Inflammatory macrophage (primary cell): ENCODE results near the gene LONP2.
"Not testable (repeated sequence)": the region's sequence is repeated elsewhere in the genome, so short reads cannot be mapped to it uniquely, and the experiment has no call there.

Experiments used
- DNase-seq, 2 donors: peaks; one replicate each; pipeline ENCODE4 v3.0.0-alpha.2; 2020 to 2022

LONP2 gene

DNA sequence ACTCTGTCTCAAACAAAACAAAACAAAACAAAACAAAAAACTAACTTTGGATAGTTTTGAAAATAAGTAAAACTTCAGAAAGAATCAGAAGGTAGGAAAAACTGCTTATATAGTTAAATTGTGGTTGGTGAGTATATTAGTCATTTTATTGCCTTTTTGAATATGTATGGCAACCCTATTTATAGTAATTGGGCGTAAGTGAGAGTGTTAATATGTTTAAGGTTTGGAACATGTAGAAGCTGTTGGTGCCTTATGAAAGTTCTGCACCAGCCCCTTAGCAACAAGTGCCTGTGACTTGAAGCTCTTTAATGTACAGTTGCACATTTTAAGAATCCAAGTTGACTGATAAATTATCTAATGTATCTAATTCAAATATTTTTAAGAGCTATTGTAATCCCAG is 50.6 kb downstream of the LONP2 start:
- DNase-seq = no peak

DNA sequence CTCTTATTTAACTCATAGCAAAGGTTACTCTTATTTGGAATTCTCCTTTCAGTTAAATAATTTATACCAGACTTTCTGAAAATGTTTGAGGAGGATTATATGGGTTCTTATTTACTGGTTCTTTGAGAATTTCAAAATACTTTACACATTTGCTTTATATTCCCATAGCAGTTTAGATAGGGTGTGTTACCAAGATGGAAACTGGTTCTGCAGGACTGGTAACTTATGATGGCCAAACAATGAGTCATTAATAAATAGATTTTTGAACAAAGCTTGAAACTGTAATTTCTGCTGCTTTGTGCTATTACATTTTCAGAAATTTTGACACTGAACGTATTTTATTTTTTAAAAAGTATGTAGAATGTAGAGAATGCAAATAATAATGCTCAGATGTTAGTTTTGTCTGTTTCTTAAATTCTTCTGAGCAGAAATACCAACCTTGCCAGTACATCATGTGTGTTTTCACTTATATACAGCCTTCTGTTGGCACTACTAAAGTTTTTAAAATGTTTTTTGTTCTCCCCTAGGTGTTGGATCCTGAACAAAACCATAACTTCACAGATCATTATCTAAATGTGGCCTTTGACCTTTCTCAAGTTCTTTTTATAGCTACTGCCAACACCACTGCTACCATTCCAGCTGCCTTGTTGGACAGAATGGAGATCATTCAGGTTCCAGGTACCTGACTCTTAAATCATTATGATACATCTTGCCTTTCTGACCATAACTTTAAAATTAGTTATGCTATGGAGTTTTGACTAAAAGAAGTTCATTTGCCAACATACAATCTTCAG is 51.6 kb downstream of the LONP2 start:
- DNase-seq = no peak

- DNase-seq = no peak
These were observed 55.4 kb downstream of the LONP2 start for GRCh38 chr16:48299471-48299870.

DNA sequence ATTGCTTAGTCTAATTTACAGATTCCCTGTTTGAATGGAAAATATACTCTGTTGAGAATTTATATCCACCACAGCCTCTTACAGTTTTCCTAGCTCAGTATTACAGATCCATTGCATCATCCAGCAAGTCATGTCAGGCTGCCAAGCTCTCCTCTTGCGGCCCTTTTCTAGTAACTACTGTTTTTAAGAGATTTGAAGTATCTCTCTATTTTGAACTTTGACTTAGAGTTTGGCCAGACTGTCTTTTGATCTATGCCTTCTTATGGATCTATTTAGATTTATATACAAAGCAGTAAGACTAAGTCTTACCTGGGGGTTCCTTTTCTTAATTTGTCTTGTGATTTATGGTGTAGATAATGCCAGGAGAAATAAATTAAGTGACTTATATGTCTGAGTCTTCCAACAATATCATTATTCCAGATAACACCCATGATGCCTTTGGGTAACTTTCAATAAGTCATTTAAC is 56.3 kb downstream of the LONP2 start:
- no peak for DNase-seq

DNA sequence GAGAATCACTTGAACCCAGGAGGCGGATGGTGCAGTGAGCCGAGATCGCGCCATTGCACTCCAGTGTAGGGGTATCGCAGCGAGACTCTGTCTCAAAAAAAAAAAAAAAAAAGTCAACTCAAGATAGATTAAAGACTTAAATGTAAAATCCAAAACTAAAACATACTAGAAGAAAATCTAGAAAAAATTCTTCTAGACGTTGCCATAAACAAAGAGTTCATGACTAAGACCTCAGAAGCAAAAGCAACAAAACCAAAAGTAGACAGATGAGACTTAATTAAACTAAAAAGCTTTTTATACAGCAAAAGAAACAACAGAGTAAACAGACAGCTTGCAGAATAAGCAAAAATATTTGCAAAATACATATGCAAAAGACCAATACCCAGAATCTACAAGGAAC is 64.4 kb downstream of the LONP2 start:
- no peak for DNase-seq

DNA sequence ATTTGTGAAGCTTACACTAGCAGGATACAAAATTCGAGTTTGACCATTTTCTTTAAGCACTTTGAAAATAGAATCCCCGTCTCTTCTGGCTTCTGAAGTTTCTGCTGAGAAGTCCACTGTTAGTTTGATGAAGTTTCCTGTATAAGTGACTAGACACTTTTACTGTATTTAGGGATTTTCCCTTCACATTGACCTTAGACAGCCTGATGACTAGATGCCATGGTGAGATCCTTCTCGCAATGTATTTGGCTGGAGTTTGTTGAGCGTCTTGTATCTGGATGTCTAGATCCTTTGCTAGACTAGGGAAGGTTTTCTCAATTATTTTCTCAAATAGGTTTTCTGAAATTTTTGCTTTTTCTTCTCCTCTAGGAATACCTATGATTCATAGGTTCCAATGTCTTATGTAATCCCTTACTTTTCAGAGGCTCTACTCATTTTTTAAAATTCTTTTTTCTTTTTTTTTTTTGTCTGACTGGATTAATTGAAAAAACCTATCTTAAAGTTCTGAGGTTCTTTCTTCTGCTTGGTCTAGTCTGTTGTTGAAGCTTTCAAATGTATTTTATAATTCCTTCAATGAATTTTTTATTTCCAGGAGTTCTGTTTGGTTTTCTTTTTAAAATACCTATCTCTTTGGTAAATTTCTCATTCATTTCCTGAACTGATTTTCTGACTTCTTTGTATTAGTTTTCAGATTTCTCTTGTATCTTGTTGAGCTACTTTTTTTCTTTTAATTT is 67.0 kb downstream of the LONP2 start:
- no peak for DNase-seq

- not testable (repeated sequence) for DNase-seq
These were observed 69.8 kb downstream of the LONP2 start for GRCh38 chr16:48313905-48314304.

DNA sequence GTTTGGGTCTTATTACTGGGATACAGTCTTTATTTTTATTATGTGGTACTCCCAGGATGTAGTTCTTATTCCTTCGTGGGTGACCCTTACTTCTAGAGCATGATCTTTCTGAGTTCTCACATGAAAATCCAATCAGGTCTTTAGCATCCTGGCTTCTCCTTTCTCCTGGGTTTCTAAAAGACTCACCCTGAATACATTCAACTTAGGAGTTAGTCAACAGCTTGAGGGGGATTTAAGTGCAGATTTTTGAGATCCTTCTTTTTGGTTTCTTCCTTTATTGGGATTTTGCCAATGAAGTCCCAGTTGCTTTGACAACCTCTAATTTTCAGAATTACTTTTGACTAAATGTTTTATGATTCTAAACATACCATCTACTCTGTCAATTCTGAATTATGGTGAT is 72.9 kb downstream of the LONP2 start:
- peak in 1 of 2 donors; percentile 21 for DNase-seq

DNA sequence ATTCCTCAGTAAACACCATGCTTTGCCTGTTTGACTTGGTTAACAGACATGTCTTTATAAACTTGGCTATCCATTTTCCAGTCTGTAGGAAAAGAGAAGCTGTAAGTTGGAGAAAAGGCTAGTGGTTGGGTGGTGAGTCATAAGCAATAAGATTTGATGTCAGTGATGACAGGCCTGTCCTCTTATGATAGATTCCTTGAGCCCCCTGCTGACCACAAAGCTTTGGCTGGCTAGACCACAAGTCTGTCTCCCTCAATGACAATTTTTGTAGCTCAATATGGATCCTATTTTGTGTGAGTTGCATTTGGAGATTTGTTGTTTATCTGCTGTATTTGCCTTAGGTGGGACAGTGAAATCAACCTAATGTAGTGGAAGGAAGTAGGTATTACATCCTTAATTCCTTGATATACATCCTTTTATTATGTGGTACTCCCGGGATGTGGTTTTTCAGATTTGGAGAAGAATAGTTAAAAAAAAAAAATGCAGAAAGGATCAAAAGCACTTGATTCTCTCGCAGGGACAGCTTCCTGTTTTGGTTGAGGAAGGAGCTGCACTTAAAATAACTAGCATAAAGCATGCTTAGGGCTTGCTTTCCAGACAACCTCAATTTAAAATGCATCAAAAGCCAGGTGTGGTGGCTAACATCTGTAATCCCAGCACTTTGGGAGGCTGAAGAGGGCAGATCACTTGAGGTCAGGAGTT is 73.7 kb downstream of the LONP2 start:
- DNase-seq = peak; percentile 70 to 81

- peak; percentile 83 to 87 for DNase-seq
These were observed 74.5 kb downstream of the LONP2 start for GRCh38 chr16:48318630-48319029.

GRCh38 chr16:48321317-48322036 is 77.4 kb downstream of the LONP2 start:
- DNase-seq = peak; percentile 82 to 88

DNA sequence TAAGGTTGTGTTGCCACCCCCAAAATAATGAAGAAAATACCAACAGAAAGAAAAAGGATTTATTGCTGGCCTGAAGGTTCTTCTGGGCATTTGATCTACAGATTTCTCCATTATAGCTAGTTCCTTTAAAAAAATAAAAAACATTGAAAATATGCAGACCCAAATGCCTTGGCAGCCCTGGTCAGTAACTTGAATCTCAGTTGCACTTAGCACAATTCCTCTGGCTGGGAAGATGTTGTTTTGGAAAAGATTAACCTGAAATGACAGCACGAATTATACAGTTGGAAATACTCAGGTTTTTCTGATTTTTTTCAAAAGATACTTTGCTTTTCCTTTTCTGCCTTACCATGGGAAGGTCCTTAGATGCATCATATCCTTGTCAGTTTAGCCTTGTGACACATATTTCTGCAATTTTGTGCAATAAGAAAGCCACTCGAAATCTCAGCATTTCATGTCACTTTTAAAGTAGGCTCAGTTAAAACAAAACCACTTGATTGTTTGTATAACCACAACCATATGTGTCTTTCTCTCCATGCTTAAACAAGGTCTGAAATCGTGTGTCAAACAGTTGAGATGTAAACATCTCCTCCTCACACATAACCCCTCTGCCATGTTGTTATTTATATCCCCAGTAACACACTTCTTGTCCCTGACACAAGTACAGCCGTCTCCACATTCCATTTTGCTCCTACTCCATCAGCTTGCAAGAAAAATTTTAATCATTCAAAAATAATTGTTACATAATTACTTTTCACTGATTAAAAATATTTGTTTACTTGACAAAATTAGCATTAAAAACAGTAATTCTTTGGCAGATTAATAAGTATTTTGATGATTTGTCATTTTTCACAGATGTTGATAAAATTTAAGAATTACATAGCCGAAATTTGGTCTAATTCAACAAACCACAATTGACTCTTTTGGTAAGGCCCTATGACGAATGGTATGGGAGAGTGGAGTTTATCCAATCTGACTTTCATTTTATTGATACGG is 80.0 kb downstream of the LONP2 start:
- DNase-seq = peak; percentile 65 to 67

GRCh38 chr16:48326915-48327314 is 82.8 kb downstream of the LONP2 start:
- no peak for DNase-seq

- DNase-seq = no peak
These were observed 85.0 kb downstream of the LONP2 start for GRCh38 chr16:48329138-48329537.

DNA sequence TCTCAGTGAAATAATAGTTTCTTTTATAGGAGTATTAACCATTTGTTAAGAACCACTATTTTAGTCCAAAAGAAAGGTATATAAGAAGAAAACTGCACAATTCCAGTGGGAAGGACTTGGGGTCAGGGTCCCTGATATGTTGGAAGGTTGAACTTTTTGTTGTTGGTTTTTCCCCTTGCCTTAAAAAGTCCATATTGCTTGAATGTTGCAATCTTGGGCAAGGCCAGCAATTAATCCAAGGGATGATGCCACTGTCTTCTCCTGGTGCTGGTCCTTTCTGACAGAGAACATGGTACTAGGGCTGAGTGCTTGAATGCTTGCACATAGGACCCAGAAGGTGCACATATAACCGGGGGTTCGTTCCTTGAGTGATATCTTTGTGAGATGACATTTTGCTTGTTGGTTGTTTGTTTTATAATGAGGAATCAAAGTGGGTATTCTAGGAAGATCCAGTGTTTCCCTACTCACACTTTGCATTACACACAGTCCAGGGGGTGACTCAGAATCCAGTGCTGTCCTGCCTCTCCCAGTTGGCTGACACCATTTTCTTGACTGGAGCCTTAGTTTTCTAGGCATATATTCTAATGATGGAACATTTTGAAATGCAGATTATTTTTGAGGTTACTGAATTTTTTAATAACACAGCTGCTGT is 86.2 kb downstream of the LONP2 start:
- peak in 1 of 2 donors; percentile 29 for DNase-seq

DNA sequence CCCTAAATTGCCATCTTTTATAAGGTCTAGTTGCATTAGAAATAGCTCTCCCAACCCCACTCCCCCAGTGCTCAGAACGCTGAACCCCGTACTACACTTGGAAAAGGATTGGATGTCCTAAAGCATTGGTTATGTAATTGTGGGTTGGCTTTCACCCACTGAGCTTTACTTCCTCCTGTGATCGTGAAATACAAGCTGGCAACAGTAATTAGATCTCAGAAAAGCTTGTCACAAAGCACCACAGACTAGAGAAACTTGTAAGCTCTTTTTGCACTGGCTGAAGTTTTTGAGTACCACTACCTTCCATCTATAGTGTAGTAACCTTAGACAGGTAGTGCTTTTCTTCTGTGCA is 86.7 kb downstream of the LONP2 start:
- peak; percentile 66 to 73 for DNase-seq

- DNase-seq = no peak
These were observed 88.9 kb downstream of the LONP2 start for GRCh38 chr16:48332978-48333377.

DNA sequence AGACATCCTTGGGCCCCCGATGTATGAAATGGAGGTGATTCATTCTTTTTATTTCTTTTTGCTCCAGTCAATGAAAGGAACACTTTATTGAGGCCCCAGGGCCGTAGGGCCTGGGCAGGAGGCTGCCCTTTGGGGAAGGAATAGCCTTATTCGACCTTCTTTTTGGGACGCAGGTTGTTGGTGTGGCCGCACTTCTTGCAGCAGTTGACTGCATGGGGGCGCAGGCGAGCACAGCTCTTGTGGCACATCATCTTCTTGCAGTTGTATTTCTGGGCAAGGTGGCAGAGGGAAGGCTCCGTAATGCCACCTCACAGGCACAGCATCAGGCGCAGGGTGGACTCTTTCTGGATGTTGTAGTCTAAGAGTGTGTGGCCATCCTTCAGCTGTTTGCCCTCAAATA is 90.2 kb downstream of the LONP2 start:
- no peak for DNase-seq

GRCh38 chr16:48335961-48336360 is 91.9 kb downstream of the LONP2 start:
- DNase-seq = no peak

DNA sequence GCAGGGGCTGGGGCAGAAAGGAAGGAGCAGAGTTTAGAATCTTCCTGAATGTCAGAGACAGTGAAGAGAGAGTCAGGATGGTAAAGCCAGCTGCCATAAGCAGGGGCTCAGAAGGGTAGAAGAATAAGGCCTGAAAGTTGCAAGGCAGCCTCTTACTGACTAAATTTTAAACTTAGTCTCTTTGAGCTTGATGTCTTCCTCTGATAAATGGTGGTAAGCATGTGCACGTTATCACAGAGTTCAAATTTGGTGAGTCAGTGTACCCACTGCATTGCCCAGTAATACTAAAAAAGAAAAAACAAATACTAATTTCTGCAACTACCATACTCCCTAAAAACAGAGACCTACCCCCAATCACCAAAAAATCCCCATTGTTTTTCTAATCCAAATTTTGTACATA is 96.0 kb downstream of the LONP2 start:
- DNase-seq = no peak

GRCh38 chr16:48342591-48342990 is 98.5 kb downstream of the LONP2 start:
- no peak for DNase-seq
